CD4-positive, alpha-beta T cell treated with Interleukin-17A for 1 hour (primary cell): ENCODE measurements around the gene IQSEC3.
"Not testable (repeated sequence)": the region's sequence is repeated elsewhere in the genome, so short reads cannot be mapped to it uniquely, and the experiment has no call there.

Experiments
- DNase-seq: peaks from one replicate; pipeline ENCODE4 v3.0.0-alpha.2; 2020

IQSEC3 gene

DNA sequence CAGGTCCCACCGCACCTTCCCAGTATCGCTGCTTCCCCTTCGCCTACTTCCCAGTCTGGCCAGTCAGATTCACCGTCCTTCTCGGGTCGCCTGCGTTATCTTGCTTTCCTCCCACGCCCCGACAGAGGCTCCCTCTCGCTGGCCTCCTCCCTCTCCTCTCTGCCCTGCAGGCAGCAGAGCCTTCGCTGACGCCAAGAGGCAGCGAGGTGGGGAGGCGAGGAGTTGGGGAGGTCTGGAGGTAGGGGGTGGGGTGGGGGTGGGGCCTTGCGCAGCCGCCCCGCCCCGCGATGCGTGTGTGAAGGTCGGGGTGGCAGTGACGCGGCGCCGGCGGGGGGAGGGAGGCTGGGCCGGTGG is at the start of gene IQSEC3:
IQSEC3 (plus strand) TSS at position 340 of the 354 bp plus-strand sequence. CDS start 116 bp downstream, outside the sequence.
- DNase-seq, result not testable (repeated sequence)

DNA sequence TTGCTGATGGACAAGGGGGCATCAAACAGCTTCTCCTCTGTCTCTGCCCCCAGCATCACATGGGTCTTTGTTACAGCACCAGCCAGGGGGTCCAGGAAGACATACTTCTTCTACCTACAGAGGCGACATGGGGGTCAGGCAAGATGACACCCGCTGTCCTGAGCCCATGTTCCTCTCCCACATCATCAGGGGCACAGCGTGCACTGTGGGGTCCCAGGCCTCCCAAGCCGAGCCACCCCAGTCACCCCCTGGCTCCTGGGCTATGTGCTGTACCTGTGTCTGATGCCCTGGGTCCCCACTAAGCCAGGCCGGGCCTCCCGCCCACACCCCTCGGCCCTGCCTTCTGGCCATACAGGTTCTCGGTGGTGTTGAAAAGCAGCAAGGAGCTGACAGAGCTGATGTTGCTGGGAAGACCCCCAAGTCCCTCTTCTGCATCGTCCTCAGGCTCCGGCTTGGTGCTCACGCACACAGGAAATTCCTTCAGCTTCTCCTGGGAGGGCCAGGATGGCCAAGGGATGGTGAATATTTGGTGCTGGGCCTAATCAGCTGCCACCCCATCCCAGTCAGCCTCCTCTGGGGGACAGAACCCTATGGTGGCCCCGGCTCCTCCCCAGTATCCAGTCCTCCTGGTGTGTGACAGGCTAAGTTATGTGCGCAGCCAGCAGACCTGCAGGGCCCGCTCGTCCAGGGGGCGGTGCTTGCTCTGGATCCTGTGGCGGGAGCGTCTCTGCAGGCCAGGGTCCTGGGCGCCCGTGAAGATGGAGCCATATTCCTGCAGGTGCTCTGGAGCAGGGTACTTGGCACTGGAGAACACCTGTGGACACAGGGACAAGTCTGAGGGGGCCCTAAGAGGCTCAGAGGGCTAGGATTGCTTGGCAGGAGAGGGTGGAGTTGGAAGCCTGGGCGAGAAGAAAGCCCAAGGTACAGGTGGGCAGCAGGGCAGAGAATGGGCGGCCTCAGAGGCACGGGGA is 48.9 kb upstream of the IQSEC3 start:
- DNase-seq, result not testable (repeated sequence)

DNA sequence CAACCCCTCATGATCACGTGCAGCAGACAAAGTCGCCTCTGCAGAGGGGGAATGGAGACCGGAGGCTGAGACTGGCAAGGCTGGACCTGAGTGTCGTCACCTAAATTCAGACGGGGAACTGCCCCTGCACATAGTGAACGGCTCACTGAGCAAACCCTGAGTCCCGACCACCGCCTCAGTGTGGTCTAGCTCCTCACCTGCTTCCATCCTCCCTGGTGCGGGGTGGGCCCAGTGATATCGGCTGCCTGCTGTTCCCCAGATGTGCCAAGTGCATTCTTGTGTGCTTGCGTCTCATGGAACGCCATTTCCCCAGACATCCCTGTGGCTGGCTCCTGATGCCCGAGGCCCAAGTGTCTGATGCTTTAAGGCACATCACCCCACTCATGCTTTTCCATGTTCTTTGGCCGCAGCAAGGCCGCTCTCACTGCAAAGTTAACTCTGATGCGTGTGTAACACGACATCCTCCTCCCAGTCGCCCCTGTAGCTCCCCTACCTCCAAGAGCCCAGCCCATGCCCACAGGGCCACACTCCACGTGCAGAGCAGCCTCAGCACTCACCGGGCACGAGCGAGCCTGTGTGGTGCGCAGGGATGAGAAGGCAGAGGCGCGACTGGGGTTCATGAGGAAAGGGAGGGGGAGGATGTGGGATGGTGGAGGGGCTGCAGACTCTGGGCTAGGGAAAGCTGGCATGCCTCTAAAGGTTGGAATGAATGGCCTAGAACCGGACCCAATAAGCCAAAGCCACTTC is 47.6 kb upstream of the IQSEC3 start:
- DNase-seq, result not testable (repeated sequence)

DNA sequence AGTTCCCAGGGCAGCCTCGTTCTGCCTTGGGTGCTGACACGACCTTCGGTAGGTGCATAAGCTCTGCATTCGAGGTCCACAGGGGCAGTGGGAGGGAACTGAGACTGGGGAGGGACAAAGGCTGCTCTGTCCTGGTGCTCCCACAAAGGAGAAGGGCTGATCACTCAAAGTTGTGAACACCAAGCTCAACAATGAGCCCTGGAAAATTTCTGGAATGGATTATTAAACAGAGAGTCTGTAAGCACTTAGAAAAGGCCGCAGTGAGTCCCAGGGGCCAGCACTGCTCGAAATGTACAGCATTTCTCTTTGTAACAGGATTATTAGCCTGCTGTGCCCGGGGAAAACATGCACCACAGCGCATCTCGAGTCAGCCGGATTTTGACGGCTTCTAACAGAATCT is 46.7 kb upstream of the IQSEC3 start:
- DNase-seq, result not testable (repeated sequence)

DNA sequence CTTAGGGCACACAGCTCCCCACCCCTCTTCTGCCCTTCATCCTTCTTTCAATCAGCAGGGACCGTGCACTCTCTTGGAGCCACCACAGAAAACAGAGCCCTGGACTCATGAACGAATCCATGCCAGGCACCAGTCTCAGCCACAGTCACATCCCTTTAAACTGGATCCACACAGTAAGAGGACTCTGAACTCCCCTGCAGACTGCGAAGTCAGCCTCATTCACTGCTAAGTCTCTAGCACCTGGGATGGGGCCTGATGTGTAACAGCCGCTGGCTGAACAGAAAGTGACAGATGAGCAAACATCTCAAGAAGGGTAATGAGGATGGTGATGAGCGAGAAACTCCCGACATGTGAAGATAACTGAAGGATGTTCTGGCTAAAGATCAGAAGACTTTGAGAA is 45.8 kb upstream of the IQSEC3 start:
- DNase-seq, result no peak

DNA sequence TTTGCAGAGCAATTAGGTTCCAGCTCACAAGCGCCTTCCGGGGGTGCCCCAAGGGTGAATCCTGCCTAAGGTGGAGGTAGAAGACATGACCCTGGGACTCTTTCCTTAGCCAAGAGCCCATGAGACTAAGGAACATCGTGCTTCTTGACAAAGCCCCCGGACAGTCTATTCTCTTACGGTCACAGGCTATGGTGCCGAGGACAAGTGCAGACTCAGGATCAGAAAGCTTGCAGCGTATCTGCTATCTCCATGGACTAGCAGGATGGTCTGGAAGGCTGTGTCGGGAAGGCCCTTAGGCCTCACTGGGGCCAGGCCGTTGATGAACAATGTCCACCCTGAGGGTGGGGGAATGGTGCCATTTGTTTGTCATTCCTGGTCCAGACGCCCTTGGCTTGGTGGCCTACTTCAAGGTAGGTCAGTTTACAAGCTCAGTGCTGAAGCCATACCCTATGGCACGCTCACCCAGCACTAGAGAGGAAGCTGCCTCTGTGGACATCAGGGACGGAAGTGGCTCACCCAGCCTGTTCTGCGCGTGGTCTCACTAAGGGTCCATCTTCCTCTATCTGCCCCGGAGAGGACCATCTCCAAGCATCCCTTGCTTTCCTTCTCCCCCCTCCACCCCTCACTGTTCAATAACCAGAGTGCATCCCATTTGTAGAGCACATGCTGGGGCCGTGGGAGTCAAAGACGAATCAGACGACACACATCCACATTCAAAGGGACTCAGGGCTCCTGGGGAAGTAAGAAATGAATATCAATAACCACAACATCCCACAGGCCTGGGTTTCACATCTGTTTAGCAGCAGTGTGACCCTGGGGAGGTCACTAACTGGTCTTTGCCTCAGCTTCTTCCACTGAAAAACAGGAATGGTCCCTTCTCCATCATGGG is 45.0 kb upstream of the IQSEC3 start:
- no peak for DNase-seq

DNA sequence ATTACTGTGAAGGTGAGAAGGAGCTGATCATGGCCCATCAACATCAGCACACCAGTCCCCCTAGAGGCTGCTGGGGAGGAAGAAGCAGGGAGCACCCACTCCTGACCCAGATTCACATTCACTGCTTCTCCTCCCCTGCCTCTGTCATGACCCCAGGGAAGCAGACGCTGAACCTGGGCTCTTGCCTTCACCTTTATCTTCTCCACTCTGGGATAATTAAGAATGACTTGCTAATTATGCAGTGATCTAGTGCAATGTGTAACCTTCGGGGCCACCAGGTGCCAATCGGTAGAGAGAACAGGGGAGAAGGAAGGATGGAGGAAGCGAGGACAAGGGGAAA is 44.4 kb upstream of the IQSEC3 start:
- DNase-seq, result no peak

DNA sequence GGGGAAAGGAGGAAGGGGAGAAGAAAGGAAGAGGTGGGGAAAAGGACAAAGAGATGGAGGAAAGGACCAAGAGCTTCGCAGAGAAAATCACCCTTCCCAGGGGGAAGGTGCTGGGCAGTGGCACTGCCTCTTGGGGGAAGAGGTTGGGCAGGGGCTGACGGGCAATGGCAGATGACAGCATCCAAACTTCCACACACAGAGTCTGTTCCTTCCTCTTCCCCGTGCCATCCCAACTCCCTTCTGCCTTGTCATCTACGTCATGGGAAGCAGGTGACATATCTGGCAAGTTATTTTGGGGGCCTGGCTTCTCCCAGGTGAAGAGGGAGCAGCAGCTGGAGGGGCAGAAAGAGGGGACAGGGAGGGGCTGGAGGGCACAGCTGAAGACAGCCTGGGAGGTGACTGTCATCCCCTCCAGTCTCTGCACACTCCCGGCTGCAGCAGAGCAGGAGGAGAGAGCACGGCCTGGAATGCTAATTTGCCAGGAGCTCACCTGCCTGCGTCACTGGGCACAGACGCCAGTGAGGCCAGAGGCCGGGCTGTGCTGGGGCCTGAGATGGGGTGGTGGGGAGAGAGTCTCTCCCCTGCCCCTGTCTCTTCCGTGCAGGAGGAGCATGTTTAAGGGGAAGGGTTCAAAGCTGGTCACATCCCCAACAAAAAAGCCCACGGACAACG is 43.9 kb upstream of the IQSEC3 start:
- DNase-seq, result no peak

DNA sequence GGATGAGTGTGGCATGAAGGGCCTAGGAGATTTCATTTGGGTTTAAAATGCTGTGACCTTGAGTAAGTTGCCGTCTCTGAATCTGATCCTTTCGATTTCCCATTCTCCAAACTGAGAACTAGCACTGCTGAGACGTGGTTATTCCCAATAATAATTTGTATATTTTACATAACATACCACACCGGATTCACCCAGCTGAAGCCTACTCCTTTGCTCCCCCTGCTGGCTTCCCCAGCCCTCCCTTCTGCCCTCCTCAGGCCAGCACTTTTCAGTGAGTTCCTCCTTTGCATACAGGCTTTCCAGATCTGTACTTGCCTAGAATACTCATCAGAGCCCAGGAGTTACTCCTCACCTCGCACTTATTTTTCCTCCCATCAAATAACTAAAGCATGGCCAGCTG is 38.7 kb upstream of the IQSEC3 start:
- not testable (repeated sequence) for DNase-seq

DNA sequence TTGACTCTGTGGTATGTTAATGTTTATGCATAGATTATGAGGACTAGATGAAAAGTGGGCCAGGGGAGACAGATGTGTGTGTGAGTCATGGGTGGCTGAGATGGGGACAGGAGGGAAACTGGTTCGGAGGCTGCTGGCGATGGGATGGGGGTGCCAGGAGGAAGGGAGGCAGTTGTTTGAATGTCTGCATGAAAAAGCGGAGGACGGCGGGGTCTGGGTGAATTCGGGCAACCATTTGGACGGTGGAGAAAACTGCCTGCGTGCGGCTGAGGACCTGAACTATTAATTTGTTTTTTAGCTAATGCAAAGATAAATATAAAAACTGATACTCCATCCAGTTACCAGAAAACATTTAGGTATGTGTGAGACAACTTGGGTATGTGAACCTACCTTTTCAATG is 27.8 kb upstream of the IQSEC3 start:
- DNase-seq, result not testable (repeated sequence)

DNA sequence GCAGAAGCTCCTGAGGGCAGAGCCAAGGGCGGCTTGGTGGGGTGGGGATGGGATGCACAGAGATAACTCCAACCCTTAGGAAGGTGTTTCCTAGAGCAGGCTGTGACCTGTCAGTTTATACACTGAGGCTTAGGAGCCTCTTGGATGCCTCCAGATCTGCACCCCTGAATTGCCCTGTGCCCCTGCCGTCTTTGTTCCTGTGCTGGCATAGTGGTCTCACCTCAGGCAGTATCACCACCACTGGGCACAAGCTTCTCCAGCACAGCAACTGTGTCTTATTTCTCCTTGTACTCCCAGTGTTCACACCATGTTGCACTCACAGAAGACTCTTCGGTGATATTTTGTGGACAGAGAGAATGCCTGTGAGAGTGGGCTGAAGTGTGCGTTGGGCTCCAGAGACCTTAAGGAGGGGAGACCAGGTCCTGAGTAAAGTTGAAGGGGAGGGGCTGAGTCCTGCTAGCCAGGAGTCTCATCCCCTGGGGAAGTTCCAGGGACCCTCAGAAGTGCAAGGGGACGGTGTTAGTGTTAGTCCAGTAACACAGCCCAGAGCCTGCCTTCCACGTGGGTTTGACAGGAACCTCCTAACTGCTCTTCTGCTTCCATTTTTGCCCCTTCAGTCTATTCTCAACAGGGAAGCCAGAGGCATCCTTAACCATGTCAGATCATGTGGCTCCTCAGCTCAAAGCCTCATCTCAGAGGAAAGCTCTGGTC is 26.9 kb upstream of the IQSEC3 start:
- DNase-seq, result not testable (repeated sequence)

DNA sequence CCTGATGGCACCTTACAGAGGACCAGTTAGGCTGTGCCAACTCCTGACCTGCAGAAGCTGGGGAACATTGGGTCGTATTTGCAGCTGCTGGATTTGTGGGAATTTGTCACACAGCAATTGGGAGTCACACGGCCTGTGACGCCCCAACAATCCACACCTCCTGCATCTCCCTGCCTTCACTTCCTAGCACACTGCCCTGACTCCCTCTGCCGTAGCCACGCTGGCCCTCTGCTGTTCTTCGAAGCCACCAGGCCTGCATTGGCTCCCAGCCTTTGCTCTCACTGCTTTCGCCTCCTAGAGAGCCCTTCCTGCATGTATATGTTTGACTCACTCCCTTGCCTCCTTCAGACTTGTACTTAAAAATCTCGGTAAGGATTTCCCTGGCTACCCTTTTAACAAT is 22.2 kb upstream of the IQSEC3 start:
- not testable (repeated sequence) for DNase-seq

DNA sequence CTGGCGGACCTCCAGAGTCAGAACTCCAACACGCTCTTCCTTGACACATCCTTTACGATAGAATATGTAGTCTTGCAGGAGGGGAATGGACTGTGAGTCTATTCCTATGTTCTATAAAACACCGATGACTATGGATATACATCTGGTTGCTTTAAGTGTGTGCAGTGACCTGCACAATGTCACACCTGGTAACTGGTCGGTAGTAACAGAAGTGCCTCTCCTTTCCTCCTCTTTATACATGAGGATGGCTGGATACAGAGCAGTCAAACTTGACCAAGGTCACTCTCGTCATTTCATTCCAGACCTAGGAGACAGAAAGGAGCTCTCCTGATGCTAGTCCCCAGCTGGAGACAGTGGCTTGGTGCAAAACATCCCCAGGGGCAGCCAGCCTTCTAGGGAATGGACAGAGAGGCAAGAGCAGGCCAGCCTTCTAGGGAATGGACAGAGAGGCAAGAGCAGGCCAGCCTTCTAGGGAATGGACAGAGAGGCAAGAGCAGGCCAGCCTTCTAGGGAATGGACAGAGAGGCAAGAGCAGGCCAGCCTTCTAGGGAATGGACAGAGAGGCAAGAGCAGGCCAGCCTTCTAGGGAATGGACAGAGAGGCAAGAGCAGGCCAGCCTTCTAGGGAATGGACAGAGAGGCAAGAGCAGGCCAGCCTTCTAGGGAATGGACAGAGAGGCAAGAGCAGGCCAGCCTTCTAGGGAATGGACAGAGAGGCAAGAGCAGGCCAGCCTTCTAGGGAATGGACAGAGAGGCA is 21.2 kb upstream of the IQSEC3 start:
- not testable (repeated sequence) for DNase-seq

DNA sequence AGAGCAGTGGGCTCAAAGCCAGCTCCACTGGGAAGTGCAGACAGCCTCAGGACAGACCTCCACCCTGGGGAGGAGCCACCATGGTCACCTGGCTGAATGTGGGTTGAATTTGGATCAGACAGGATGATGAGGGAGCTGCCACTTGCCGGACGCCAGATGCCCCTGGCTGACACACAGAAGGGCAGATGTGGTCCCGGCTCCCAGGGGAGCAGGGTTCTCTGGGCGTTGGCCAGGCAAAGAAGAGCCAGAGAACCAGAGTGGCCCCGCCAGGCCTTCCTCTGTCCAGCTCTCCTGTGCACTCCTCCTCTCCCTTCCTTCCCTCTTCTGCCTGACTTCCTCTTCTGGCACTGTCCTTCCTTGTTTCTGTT is 20.6 kb upstream of the IQSEC3 start:
- DNase-seq, result not testable (repeated sequence)

DNA sequence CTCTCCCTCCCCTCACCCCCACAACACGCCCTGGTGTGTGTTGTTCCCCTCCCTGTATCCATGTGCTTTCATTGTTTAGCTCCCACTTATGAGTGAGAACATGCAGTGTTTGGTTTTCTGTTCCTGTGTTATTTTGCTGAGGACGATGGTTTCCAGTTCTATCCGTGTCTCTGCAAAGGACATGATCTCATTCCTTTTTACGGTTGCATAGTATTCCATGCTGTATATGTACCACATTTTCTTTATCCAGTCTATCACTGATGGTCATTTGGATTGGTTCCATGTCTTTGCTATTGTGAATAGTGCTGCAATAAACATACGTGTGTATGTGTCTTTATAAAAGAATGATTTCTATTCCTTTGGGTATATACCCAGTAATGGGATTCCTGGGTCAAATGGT is 20.0 kb upstream of the IQSEC3 start:
- not testable (repeated sequence) for DNase-seq

DNA sequence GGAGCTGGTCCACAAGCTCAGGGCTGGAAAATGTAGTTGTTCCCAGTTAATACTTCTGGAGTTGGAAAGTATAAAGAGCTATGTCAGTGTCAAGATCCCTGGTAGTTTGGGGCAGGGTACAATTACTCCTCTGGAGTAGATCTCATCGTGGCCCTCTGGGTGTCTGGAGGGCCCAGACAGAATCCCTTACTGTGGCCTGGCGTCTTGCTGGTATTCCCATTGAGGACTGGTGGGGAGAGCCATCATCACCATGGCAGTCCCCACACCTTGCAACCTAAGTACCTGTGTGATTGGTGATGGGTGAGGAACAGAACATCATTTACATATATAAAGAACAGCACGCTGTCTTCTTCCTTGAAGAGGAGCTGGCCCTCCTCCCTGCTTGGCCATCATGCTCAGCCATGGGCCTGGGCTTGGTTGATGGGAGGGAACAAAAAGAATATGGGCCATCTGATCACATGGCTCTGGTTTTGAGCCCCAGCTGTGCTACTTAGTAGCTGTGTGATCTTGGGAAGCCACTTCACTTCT is 18.8 kb upstream of the IQSEC3 start:
- DNase-seq, result not testable (repeated sequence)

DNA sequence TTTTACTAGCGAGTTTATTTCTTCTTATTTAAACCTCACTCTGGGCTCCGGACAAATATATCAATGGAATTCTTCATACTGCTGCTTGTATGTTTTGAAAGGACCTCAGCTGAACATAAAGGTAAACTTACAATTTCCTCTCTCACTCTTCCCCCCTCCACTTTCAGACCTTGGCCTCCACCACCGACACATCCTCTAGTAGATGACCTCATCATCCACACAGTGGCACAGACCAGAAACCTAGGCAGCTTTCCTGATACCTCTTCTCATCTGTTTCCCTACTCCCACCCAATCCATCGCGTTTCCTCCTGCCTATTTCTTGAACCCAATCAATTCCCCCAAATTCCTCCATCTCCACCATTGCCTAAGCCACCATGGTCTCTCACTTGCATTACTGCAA is 17.4 kb upstream of the IQSEC3 start:
- DNase-seq, result not testable (repeated sequence)

DNA sequence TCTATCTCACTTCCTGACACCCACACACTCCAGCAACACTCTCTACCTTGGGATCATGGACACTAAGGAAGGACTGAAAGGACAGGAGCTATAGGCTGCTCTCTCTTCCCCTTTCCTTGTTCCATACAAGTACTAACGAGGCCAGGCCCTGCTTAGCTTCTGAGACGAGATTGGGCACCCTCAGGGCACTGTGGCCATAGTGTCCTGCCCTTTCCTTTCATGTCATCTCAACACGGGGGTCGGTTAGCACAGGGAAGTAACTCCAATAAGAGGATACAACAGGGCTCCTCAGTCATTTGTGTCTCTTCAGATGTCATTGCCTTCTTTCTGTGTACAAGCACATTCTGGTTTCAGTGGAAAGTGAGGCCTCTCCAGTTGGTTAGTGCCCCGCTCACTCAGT is 15.5 kb upstream of the IQSEC3 start:
- DNase-seq, result not testable (repeated sequence)

DNA sequence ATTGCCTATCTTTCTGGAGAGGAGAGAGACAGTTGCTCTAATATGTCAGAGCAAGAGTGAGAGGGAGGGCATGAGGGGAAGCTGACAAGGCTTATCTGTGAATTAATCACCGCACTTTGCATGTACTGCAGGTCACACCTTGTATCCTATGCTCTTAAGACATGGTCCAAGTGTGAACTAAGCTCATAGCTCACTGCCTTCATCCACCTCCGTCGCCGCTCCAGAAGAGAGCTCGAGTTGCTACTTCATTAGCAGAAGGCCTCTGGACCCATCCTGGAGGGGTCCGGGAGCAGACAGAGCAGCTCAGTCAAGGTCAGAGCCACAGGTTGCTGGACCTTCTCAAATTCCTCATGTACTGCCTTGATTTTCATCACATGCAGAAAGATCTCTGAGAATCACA is 14.6 kb upstream of the IQSEC3 start:
- DNase-seq, result not testable (repeated sequence)

DNA sequence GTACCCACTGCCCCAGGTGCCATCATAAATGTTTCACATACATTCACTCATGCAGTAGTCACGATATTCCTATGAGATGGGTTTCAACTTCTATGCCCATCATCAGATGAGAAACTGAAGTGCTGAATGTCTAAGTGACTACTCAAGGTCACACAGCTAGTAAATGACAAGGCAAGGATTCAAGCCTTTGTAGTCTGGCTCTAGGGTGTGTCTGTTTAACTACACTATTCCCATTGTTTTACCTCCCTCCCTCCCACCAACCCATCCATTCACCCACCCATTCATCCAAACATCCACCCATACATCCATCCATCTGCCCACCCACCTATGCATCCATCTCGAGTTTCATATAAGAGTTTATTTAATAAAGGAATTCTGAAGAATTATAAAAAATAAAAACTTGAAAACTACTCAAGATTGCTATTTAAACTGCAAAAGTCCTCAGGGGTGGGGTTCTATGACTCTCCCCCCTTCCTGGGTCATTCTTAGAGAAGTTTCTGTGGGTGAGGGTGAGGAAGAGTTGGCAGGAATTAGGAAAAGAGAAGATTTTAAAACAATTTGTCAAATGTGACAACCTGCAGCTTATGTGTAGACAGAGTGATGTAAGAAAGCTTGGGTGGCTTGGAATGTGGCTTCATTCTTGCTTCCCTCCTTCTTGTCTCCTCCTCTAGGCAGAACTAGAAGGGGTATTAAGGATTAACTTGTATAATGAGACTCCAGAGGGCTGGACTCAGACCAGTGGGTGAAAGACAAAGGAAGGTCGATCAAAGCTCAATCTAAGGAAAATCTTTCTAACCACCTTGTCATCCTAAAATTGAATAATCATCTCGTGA is 13.4 kb upstream of the IQSEC3 start:
- DNase-seq, result not testable (repeated sequence)
